Amniotic epithelial cell (primary cell): ENCODE data around the gene PXDN.
A peak's percentile ranks its signal among the peaks of the same experiment; 100 is the strongest.
"Not testable (repeated sequence)": the region's sequence is repeated elsewhere in the genome, so short reads cannot be mapped to it uniquely, and the experiment has no call there.

Experiments used
- DNase-seq: peaks from one replicate; pipeline ENCODE4 v3.0.0-alpha.2; 2010; ENCODE audit warnings: low read depth

The PXDN gene

DNA sequence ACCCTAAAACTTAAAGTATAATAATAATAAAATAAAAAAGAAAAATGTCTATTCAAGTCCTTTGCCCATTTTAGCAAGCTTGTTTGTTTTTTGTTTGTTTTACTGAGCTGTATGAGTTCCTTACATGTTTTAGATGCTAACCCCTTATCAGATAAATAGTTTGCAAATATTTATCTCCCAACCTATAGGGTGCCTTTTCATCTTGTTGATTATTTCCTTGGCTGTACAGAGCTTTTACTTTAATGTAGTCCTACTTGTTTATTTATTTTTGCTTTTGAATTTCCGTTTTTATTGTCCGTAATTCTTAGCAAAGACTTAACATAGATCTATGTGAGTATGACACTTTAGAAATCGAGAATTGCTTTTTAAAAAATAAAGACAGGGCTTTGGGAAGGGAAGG is 17.8 kb downstream of the PXDN start:
- DNase-seq = no peak

DNA sequence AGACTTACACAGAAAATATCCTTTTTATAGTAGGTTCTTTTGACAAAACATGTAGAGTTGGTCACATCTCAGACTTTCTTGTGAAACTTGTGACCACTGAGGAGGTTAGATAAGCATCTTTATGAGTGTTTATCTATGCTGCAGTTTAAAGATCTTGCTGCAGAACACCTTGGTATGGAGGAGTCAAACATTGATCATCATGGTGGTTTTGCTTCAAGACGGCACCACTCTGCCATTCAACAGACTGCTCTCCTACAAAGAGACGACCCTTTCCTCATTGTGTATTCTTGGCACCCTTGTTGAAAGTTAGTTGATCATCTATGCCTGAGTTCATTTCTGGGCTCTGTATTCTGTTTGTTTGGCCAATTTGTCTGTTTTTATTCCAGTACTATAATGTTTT is 20.0 kb downstream of the PXDN start:
- not testable (repeated sequence) for DNase-seq

DNA sequence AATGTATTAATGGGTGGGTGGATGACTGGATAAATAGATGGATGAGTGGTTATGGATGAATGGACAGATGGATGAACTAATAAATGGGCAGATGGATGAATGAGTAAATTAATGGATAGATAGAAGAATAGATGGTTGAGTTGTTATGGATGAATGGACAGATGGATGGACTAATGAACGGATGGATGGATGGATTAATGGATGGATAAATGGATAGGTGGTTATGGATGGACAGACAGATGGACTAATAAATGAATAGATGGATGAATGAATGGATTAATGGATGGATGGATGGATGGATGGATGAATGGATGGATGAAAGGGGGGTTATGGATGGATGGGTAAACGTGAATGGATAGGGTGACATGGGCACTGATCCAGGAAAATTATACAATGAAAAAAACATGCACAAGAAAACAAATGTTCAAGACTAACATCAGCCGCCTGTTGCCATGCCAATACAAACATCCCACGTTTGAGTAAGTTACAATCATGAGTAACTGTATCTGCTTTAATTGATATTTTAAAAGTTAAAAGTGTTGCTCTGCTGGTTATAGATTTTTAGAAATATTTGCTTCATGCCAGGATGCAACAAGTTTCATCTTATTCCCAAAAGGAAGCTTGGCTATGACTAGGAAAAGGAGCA is 20.8 kb downstream of the PXDN start:
- DNase-seq = no peak

DNA sequence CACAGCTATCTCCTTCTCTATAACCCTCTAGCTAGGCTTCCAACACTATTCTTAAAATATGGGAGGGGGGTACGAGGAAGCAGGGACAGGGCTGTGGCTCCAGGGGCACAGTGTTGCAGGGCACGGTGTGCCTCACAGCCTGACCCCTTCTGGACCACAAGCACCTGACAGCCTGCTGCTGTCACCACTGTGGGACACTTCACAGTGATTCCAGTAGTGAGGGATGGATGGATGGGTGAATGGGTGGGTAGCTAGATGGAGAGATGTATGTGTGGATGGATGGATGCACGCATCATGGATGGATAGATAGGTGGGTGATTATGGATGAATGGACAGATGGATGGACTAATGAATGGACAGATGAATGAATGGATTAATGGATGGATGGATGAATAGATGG is 21.6 kb downstream of the PXDN start:
- no peak for DNase-seq

- peak; percentile 89 for DNase-seq
Observed at GRCh38 chr2:1721706-1722646, 22.3 kb downstream of the PXDN start.

DNA sequence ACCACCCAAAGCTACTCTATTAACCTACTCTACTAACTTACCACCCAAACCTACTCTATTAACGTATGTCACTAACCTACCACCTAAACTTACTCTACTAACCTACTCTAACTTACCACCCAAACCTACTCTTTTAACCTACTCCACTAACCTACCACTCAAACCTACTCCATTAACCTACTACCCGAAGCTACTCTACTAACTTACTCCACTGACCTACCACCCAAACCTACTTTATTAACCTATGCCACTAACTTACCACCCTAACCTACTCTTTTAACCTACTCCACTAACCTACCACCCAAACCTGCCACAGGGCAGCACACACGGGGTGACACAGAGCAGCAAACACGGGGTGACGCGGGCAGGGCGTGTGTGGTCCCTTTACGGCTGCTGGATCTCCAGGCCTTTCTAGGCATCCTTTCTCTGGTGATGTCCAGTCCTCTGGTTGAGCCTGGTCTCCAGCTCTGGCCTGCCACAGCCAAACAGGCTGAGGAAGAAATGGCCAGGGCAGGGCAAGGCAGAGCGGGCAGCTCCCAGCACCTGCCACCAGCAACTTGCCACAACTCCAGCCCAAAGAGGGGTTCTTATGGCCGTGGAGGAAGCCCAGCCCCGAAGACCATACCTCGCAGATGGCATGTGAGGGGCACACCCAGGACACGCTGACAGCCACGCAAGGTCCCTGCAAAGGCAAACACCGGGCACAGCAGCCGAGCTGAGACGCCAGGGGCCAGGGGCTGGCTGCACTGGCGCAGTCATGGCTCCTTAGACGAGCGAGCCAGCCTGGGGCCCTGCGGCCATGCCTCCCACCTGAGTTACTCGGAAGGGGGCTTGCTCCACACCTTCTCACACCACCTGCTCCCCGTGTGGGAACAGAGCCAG is 25.7 kb downstream of the PXDN start:
- DNase-seq = no peak

- DNase-seq = no peak
Observed at GRCh38 chr2:1717113-1717512, 27.2 kb downstream of the PXDN start.

GRCh38 chr2:1716441-1716840 is 27.9 kb downstream of the PXDN start:
- no peak for DNase-seq

GRCh38 chr2:1716014-1716305 is 28.4 kb downstream of the PXDN start:
- not testable (repeated sequence) for DNase-seq

GRCh38 chr2:1715184-1716013 is 28.9 kb downstream of the PXDN start:
- DNase-seq = no peak

DNA sequence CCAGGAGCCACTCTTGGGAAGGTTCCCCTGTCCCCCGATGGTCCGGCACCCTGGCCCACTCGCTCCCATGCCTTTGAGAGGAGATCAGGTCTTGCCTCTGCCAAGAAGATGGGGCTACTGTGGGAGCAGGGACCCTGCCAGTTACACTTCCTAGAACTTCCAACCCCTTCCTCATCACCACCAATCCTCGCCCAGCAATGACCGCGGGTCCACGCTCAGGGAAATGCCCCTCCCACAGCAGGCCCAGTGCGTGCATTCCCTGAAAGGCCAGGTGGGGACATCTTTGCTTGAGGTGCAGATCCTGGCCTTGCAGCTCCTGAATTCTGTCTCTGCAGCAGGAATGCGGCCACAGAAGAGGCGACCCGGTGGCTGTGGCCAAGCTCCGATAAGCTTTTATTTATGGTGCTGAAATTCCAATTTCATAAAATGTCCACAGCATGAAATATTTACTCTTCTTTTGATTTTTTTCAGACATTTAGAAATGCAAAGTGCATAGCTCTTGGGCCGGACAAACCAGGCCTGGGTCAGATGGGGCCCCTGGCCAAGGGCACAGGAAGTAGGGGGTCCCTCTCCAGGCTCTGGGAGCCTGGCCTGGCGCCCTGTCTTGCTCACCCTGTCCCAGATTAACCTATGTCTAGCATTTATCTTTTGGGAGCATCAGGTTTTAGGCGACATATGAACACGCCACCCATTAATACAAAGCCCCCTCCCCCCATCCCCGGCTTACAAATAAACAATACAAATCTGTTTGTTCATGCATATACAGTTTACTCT is 29.8 kb downstream of the PXDN start:
- DNase-seq = no peak

DNA sequence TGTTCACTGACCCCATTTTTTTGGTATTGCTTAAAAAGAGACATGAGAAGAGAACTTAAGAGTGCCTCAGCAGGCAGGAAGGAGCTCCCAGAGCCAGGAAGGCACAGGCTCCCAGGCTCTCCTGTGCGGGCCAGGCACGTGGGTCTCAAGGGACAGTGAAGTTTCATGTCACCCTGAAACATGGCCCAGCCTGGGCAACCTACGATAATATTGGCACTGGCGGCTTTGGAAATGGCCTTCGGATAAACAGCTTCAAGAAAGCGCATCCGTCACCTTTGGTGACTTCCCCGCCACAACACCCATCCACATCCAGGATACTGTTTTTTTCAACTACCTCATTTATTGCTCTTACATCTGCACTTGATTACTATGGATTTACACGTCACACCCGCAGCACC is 30.5 kb downstream of the PXDN start:
- no peak for DNase-seq

DNA sequence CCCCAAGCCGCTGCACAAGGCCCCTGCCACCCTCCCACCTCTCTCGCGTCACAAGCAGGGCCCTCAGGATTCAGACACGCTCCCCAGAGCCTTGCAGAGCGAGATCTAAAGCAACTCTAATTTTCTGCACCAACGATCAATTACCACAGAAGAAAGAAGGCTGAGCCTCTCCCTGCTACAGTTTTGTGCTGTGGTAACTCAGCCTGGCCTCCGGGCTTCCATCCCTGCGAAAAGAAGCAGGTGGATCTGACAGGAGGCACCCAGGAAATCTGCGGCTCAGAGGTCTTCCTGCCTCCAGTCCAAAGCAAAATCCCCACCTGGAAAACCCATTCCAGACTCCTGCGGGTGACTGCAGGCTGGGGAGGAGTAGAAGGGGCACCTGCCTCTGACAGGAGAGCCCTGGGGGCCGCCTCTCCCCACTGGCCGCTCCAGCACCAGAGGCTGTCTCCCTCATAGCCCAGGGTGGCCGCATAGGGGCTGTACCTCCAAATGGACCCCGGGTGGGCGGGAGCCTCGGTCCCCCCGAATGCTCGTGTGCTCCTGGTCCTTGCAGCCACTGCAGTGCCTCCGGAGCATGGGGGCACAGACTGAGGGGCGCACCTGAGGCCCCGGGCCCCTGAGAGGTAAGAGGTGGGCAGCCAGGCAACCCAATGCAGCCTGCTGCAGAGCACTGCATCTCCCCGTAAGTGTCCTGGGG is 31.0 kb downstream of the PXDN start:
- no peak for DNase-seq

GRCh38 chr2:1709946-1710560 is 34.3 kb downstream of the PXDN start:
- DNase-seq = no peak

GRCh38 chr2:1709335-1709605 is 35.0 kb downstream of the PXDN start:
- no peak for DNase-seq

GRCh38 chr2:1708476-1709334 is 35.6 kb downstream of the PXDN start:
- DNase-seq = no peak

DNA sequence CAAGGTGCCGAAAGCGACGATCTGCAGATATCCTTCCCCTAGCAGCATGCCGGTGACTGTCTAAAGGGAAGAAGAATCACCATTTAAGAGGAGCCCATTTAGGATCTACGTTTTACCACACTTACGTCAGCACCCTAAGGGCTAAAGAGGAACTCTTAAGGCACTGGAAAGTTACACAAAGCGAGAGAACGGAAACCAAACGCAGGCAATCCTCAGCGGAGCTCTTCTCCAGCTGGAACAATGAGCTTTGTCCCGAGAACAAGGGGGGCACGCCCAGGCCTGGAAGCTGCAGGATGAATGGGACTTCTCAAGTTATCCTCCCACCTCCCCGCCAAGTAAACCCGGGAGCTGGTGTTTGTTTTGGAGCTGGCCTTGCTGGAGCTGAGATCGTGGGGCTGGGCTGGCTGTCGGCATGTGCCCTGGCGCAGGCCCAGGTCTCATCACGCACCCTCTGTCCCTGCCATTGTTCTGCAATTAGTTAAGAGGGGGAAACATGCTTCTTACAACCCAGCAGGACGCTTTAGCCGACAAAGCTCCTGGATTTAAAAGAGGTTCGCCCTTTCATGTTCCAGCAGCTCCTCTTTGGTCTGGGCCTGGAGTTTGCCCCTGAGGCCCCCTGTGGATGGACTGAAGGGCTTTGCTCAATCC is 36.4 kb downstream of the PXDN start:
- peak; percentile 71 for DNase-seq

- DNase-seq = not testable (repeated sequence)
Observed at GRCh38 chr2:1706089-1706841, 38.0 kb downstream of the PXDN start.
